PC-3 (cell line): Measurements from ENCODE around the gene PIAS4. TPM values are rescaled to one million over a fixed set of nuclear protein-coding genes. Genes with fewer than 3 reads are reported as not detected.

Experiments
- ATAC-seq: fragments of 200-7000 bp; cut with Tn5 transposase; 2 replicates; pipeline ENCODE4 v1.9.1; 2020; ENCODE audit warnings: mild to moderate bottlenecking, moderate library complexity
- BruUV-seq: library from RNA; stranded (reverse); fragments of 400-500 nt; replicated peaks from 2 replicates; lab custom pipeline; 2021; lab: Mats Ljungman, UMichigan
- CTCF ChIA-PET: fragments of 300-600 bp; sonication (Branson Sonifier 250); formaldehyde crosslinking; loops from one replicate; lab custom pipeline; 2022; ENCODE audit warnings: antibody characterized with exemption; lab: Charles Lee
- POLR2A ChIA-PET: fragments of 300-600 bp; sonication (Branson Sonifier 250); formaldehyde crosslinking; loops from one replicate; lab custom pipeline; 2022; ENCODE audit warnings: antibody characterized with exemption; ENCODE audit not compliant: unreplicated experiment; lab: Charles Lee
- DNase-seq: peaks from one replicate; pipeline ENCODE4 v3.0.0-alpha.2; 2015
- H2AFZ ChIP-seq: fragments of 300-600 bp; sonication (generic); 2 replicates; pipeline ENCODE4 v1.6.0; 2016; ENCODE audit warnings: antibody characterized with exemption, low read length
- H3F3A ChIP-seq: fragments of 300-600 bp; sonication (generic); one replicate; pipeline ENCODE4 v1.6.0; 2017; ENCODE audit warnings: antibody characterized with exemption, low read length, control low read depth, mild to moderate bottlenecking; ENCODE audit not compliant: unreplicated experiment
- H3K27ac ChIP-seq: fragments of 300-600 bp; sonication (generic); 2 replicates; pipeline ENCODE4 v1.5.1; 2016; ENCODE audit warnings: mild to moderate bottlenecking, low read length
- H3K27me3 ChIP-seq: fragments of 300-600 bp; sonication (generic); 2 replicates; pipeline ENCODE4 v1.6.1; 2016; ENCODE audit warnings: low read length, mixed read lengths
- H3K36me3 ChIP-seq: fragments of 300-600 bp; sonication (generic); 2 replicates; pipeline ENCODE4 v1.6.1; 2016; ENCODE audit warnings: low read depth, mixed run types, low read length, mixed read lengths
- H3K4me1 ChIP-seq: fragments of 300-600 bp; sonication (generic); 2 replicates; pipeline ENCODE4 v1.5.1; 2016; ENCODE audit warnings: low read length; ENCODE audit not compliant: insufficient read depth
- H3K4me2 ChIP-seq: fragments of 300-600 bp; sonication (generic); 2 replicates; pipeline ENCODE4 v1.6.0; 2016; ENCODE audit warnings: low read length
- H3K4me3 ChIP-seq: fragments of 300-600 bp; sonication (generic); 2 replicates; pipeline ENCODE4 v1.5.1; 2016; ENCODE audit warnings: mild to moderate bottlenecking, low read length, mixed read lengths
- H3K79me2 ChIP-seq: fragments of 300-600 bp; sonication (generic); 2 replicates; pipeline ENCODE4 v1.6.1; 2017; ENCODE audit warnings: low read length, mixed read lengths
- H3K9ac ChIP-seq: fragments of 300-600 bp; sonication (generic); 2 replicates; pipeline ENCODE4 v1.6.0; 2016; ENCODE audit warnings: mild to moderate bottlenecking, low read length
- H3K9me2 ChIP-seq: fragments of 300-600 bp; sonication (generic); replicated peaks from 2 replicates; pipeline ENCODE4 v1.6.1; 2016; ENCODE audit warnings: mixed run types, low read length, mixed read lengths
- H3K9me3 ChIP-seq: fragments of 300-600 bp; sonication (generic); 2 replicates; pipeline ENCODE4 v1.6.1; 2016; ENCODE audit warnings: low read length, mixed read lengths
- H4K20me1 ChIP-seq: fragments of 300-600 bp; sonication (generic); 2 replicates; pipeline ENCODE4 v1.6.1; 2016; ENCODE audit warnings: low read length, mixed read lengths
- EZH2 ChIP-seq: fragments of 300-600 bp; sonication (generic); IDR thresholded peaks from one replicate; pipeline ENCODE4 v1.6.1; 2017; ENCODE audit warnings: antibody characterized with exemption, mild to moderate bottlenecking, low read length; ENCODE audit not compliant: unreplicated experiment
- EZH2phosphoT487 ChIP-seq: fragments of 300-600 bp; sonication (generic); IDR thresholded peaks from 2 replicates; pipeline ENCODE4 v1.6.1; 2018; ENCODE audit warnings: mild to moderate bottlenecking, antibody characterized with exemption, low read length, borderline replicate concordance
- intact Hi-C: fragments of 100-400 bp; cut with micrococcal nuclease; formaldehyde crosslinking; loops from 2 replicates; pipeline ENCODE4 v1.9.0; 2023
- total RNA-seq: library from RNA; depleted of rRNA; stranded (reverse); fragments of >200 nt; gene quantifications from 2 replicates; pipeline ENCODE4 v1.2.3, GENCODE V29; 2014
- TF ChIP-seq, protein P1 (sequence below): fragments of 300-600 bp; sonication (generic); conservative IDR thresholded peaks from 2 replicates; pipeline ENCODE4 v1.5.1; 2017; ENCODE audit warnings: antibody characterized with exemption, low read depth, mild to moderate bottlenecking, low read length

The PIAS4 gene
- total RNA-seq, 1 experiment from 2014 or later = 21.0 TPM

DNA sequence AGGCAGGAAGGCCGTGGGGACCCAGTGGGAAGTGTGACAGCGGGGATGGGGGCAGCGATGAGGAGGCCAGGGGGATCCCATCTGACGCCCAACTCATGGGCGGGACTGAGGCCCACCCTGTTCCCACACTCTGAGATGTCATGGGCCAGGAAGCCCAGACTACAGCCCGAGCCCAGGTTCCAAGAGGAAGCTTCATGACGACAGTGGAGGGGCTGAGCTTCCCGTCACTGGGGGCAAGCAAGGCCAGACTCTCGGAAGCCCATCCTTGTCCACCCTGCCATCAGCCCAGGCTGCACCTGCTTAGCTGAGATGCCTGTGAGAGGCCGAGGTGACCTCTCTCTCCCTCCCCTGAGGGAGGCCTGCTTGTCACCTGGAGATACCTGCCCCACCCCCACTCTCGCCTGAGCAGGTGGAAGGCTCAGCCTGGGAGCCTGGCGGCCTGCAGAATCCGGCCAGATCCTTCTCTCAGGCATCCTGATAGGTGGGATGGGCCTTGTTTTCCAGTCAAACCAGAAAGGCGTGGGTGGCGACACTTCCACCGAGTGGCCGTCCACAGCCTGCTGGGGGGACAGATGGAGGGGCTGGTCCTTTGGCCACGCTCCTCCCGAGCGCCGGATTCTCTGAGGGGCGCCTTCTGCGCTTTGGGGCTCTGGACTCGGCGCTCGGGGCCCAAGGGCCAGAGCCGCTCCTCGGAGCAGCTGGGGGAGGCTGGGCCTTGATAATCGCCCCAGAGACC, 54.3 kb downstream of the PIAS4 start:
- Histone ChIP-seq H2AFZ (no peak overlapping the region), H3K9ac (peak overlapping the region; percentile 37), H3K79me2 (peaks cover 82% of the 10 kb centered on the region), H3K9me2 (no peaks in the 10 kb centered on the region), H3F3A (no peaks in the 10 kb centered on the region), H3K36me3 (no peaks in the 10 kb centered on the region), H3K4me1 (peaks cover 42% of the 10 kb centered on the region), H3K4me3 (peak overlapping the region; percentile 58), H3K27me3 (no peaks in the 10 kb centered on the region), H3K9me3 (no peaks in the 10 kb centered on the region), H3K4me2 (peak overlapping the region; percentile 98), H3K27ac (peak overlapping the region; percentile 54), H4K20me1 (peaks cover 18% of the 10 kb centered on the region; the same call in 1 of the 2 replicates)
- TF ChIP-seq EZH2phosphoT487 (no peak), EZH2 (no peak)
- TF ChIP-seq, protein P1, sequence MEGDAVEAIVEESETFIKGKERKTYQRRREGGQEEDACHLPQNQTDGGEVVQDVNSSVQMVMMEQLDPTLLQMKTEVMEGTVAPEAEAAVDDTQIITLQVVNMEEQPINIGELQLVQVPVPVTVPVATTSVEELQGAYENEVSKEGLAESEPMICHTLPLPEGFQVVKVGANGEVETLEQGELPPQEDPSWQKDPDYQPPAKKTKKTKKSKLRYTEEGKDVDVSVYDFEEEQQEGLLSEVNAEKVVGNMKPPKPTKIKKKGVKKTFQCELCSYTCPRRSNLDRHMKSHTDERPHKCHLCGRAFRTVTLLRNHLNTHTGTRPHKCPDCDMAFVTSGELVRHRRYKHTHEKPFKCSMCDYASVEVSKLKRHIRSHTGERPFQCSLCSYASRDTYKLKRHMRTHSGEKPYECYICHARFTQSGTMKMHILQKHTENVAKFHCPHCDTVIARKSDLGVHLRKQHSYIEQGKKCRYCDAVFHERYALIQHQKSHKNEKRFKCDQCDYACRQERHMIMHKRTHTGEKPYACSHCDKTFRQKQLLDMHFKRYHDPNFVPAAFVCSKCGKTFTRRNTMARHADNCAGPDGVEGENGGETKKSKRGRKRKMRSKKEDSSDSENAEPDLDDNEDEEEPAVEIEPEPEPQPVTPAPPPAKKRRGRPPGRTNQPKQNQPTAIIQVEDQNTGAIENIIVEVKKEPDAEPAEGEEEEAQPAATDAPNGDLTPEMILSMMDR = no peak
- BruUV-seq = no TSS peak
- DNase-seq = peak; percentile 57
- intact Hi-C loops = no loop called here
- POLR2A ChIA-PET = no interaction called here
- CTCF ChIA-PET = no interaction called here
- no peak for ATAC-seq

DNA sequence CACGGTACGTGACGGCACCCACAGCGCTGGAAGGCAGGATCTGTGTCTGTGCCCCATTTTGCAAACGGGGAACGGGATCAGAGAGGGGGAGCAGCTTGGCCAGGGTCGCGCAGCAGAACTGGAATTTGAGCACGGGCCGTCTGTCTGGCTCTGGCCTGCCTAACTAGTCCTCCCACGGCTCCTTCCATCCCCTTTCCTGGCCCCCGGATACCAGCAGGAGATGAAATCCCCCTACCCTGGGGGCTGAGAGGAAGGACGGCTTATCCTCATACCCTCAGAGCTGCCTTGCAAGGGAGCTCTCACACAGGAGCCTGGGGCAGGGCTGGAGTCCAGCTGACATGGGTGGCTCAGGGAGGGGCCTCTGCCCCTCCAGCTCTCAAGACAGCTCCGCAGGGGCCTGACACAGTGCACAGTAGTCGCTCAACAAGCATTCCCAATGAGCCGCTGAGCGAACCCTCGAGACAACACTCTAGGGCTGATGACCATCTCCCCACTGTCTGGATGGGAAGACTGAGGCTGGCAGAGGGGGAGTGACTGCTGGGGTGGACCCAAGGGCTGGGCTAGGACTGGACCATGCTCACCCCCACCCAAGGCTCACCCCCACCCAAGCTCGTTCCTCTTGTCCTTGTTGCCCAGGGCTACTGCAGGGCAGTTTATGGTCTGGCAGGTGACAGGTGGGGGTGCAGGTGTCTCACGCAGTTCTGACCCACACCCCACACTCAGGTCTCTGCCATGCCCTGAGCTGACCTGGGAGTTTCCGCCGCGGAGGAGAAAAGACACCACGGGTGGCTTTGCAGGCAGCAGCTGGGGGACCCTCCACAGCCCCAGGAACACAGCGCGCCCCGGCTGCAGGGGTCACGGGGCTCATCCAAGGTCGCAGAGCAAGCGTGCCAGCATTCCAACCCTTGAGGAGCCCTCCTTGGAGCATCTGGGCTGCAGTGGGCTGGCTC, 55.2 kb downstream of the PIAS4 start:
- peak overlapping the region; percentile 54; the same call in 1 of the 2 replicates for H3K27ac ChIP-seq
- peak overlapping the region; percentile 87 for H3K4me3 ChIP-seq
- H3K4me2 ChIP-seq = peak overlapping the region; percentile 98
- ATAC-seq (no peak), DNase-seq (no peak)
- H3K27me3 ChIP-seq = no peaks in the 10 kb centered on the region
- POLR2A ChIA-PET = interaction anchor here (0.6 kb wide), 1 partner anchor 10 kb away, joined by 3 read pairs; no protein-coding TSS in a partner anchor
- H3F3A ChIP-seq = no peaks in the 10 kb centered on the region
- peaks cover 74% of the 10 kb centered on the region for H3K79me2 ChIP-seq
- H2AFZ ChIP-seq = no peak overlapping the region
- H3K9me2 ChIP-seq = no peaks in the 10 kb centered on the region
- no peaks in the 10 kb centered on the region for H3K36me3 ChIP-seq
- intact Hi-C loops = no loop called here
- H3K4me1 ChIP-seq = peaks cover 42% of the 10 kb centered on the region
- no peaks in the 10 kb centered on the region for H3K9me3 ChIP-seq
- BruUV-seq = no TSS peak
- H4K20me1 ChIP-seq = peaks cover 18% of the 10 kb centered on the region; the same call in 1 of the 2 replicates
- CTCF ChIA-PET = no interaction called here
- H3K9ac ChIP-seq = no peak overlapping the region
- TF ChIP-seq EZH2phosphoT487 (no peak), EZH2 (no peak)
- TF ChIP-seq, protein P1 = no peak
